ENCODE data around the gene CHCHD10. TPM values are rescaled to one million over a fixed set of nuclear protein-coding genes. Genes with fewer than 3 reads are reported as not detected.

CHCHD10 gene
- total RNA-seq, 1 donor from 2014 or later: 60.9 TPM

- FAIRE-seq (no peak), DNase-seq (ENCODE audit: low read depth) (peak; percentile 57)
- Histone ChIP-seq H3K9me3 (ENCODE audit: insufficient read depth, low read depth, low read length) (no peaks in the 10 kb centered on the region), H3K79me2 (ENCODE audit: insufficient read depth, low read length) (peaks cover 15% of the 10 kb centered on the region), H3K4me1 (ENCODE audit: insufficient read depth, low read length) (peaks cover 3% of the 10 kb centered on the region), H2AFZ (ENCODE audit: low read depth, low read length) (peak within 1 kb of the TSS; percentile 98), H3K27me3 (ENCODE audit: insufficient read depth, low read length) (no peaks in the 10 kb centered on the region), H3K4me2 (ENCODE audit: low read length) (peak within 1 kb of the TSS; percentile 99), H3K36me3 (ENCODE audit: insufficient read depth, low read length) (no peaks in the 10 kb centered on the region), H3K4me3 (ENCODE audit: insufficient read depth, low read depth, low read length) (peak within 1 kb of the TSS; percentile 78), H4K20me1 (ENCODE audit: insufficient read depth, low read length) (peaks cover 14% of the 10 kb centered on the region), H3K9ac (ENCODE audit: low read length) (peak within 1 kb of the TSS; percentile 92), H3K27ac (ENCODE audit: low read depth, low read length) (peak within 1 kb of the TSS; percentile 80)
- Mint-ChIP-seq H3K4me1 (ENCODE audit: low read depth, unreplicated experiment) (peaks cover 4% of the 10 kb centered on the region), H3K27me3 (ENCODE audit: low read depth, unreplicated experiment) (no peaks in the 10 kb centered on the region), H3K9me3 (ENCODE audit: unreplicated experiment) (no peaks in the 10 kb centered on the region), H3K36me3 (ENCODE audit: low read depth, unreplicated experiment) (peaks cover 3% of the 10 kb centered on the region), H3K4me3 (ENCODE audit: unreplicated experiment) (peak within 1 kb of the TSS; percentile 91), H3K27ac (ENCODE audit: unreplicated experiment) (peak within 1 kb of the TSS; percentile 81)
- TF ChIP-seq EZH2 (IDR thresholded peaks at IDR 0.05; ENCODE audit: insufficient read depth, low read length): no peak
- TF ChIP-seq CTCF (IDR thresholded peaks at IDR 0.05; ENCODE audit: insufficient read depth, low read depth, low read length): no peak
These were observed 16.9 kb downstream of the CHCHD10 start, which contains the start of gene ZNF70 for GRCh38 chr22:23750714-23751440. Gene ZNF70, minus strand, starts transcription at chr22:23751112. Its CDS starts 5,972 bp downstream, at chr22:23745140.

- Histone ChIP-seq H2AFZ (ENCODE audit: low read depth, low read length) (peak overlapping the region; percentile 91), H3K4me1 (ENCODE audit: insufficient read depth, low read length) (peaks cover 3% of the 10 kb centered on the region), H3K27ac (ENCODE audit: low read depth, low read length) (peak overlapping the region; percentile 18), H3K4me3 (ENCODE audit: insufficient read depth, low read depth, low read length) (peak overlapping the region; percentile 78), H3K36me3 (ENCODE audit: insufficient read depth, low read length) (no peaks in the 10 kb centered on the region), H4K20me1 (ENCODE audit: insufficient read depth, low read length) (peaks cover 18% of the 10 kb centered on the region), H3K9me3 (ENCODE audit: insufficient read depth, low read depth, low read length) (no peaks in the 10 kb centered on the region), H3K79me2 (ENCODE audit: insufficient read depth, low read length) (peaks cover 15% of the 10 kb centered on the region), H3K27me3 (ENCODE audit: insufficient read depth, low read length) (no peaks in the 10 kb centered on the region), H3K9ac (ENCODE audit: low read length) (peak overlapping the region; percentile 92), H3K4me2 (ENCODE audit: low read length) (peak overlapping the region; percentile 99)
- Mint-ChIP-seq H3K27me3 (ENCODE audit: low read depth, unreplicated experiment) (no peaks in the 10 kb centered on the region), H3K36me3 (ENCODE audit: low read depth, unreplicated experiment) (peaks cover 3% of the 10 kb centered on the region), H3K9me3 (ENCODE audit: unreplicated experiment) (no peaks in the 10 kb centered on the region), H3K4me3 (ENCODE audit: unreplicated experiment) (peak overlapping the region; percentile 91), H3K27ac (ENCODE audit: unreplicated experiment) (peak overlapping the region; percentile 81), H3K4me1 (ENCODE audit: low read depth, unreplicated experiment) (peaks cover 4% of the 10 kb centered on the region)
- TF ChIP-seq CTCF (IDR thresholded peaks at IDR 0.05; ENCODE audit: insufficient read depth, low read depth, low read length): no peak
- TF ChIP-seq EZH2 (IDR thresholded peaks at IDR 0.05; ENCODE audit: insufficient read depth, low read length): no peak
- FAIRE-seq (no peak), DNase-seq (ENCODE audit: low read depth) (no peak)
These were observed 17.4 kb downstream of the CHCHD10 start for GRCh38 chr22:23750367-23750713.

- H3K36me3 ChIP-seq (ENCODE audit: insufficient read depth, low read length): no peaks in the 10 kb centered on the region
- peaks cover 15% of the 10 kb centered on the region for H3K79me2 ChIP-seq (ENCODE audit: insufficient read depth, low read length)
- H3K9ac ChIP-seq (ENCODE audit: low read length): peak overlapping the region; percentile 92
- peaks cover 18% of the 10 kb centered on the region for H4K20me1 ChIP-seq (ENCODE audit: insufficient read depth, low read length)
- FAIRE-seq (peak; percentile 49), DNase-seq (ENCODE audit: low read depth) (no peak)
- H3K9me3 Mint-ChIP-seq (ENCODE audit: unreplicated experiment): no peaks in the 10 kb centered on the region
- peak overlapping the region; percentile 91 for H2AFZ ChIP-seq (ENCODE audit: low read depth, low read length)
- no peaks in the 10 kb centered on the region for H3K27me3 Mint-ChIP-seq (ENCODE audit: low read depth, unreplicated experiment)
- H3K4me2 ChIP-seq (ENCODE audit: low read length): peak overlapping the region; percentile 99
- no peaks in the 10 kb centered on the region for H3K27me3 ChIP-seq (ENCODE audit: insufficient read depth, low read length)
- peaks cover 4% of the 10 kb centered on the region for H3K4me1 Mint-ChIP-seq (ENCODE audit: low read depth, unreplicated experiment)
- peaks cover under 1% of the 10 kb centered on the region for H3K9me3 ChIP-seq (ENCODE audit: insufficient read depth, low read depth, low read length)
- H3K4me3 ChIP-seq (ENCODE audit: insufficient read depth, low read depth, low read length): peak overlapping the region; percentile 78
- H3K27ac ChIP-seq (ENCODE audit: low read depth, low read length): no peak overlapping the region
- H3K4me3 Mint-ChIP-seq (ENCODE audit: unreplicated experiment): peak overlapping the region; percentile 91
- H3K27ac Mint-ChIP-seq (ENCODE audit: unreplicated experiment): no peak overlapping the region
- H3K36me3 Mint-ChIP-seq (ENCODE audit: low read depth, unreplicated experiment): peaks cover 7% of the 10 kb centered on the region
- H3K4me1 ChIP-seq (ENCODE audit: insufficient read depth, low read length): peaks cover 3% of the 10 kb centered on the region
- TF ChIP-seq CTCF (IDR thresholded peaks at IDR 0.05; ENCODE audit: insufficient read depth, low read depth, low read length) (no peak), EZH2 (IDR thresholded peaks at IDR 0.05; ENCODE audit: insufficient read depth, low read length) (no peak)
These were observed 17.9 kb downstream of the CHCHD10 start for GRCh38 chr22:23749841-23750301.
